DND-41 (cell line): ENCODE measurements around the gene PIN1.
A peak's percentile ranks its signal among the peaks of the same experiment; 100 is the strongest.

ENCODE experiments used
- ATAC-seq: fragments of 200-7000 bp; cut with Tn5 transposase; 3 replicates; pipeline ENCODE4 v1.9.1; 2021; ENCODE audit warnings: low read depth; ENCODE audit not compliant: insufficient read depth
- DNase-seq: peaks from one replicate; pipeline ENCODE4 v3.0.0-alpha.2; 2020
- H2AFZ ChIP-seq: 2 replicates; pipeline ENCODE4 v1.6.0; 2012; ENCODE audit warnings: low read depth, low read length
- H3K27ac ChIP-seq: 2 replicates; pipeline ENCODE4 v1.5.1; 2012; ENCODE audit warnings: low read length, inconsistent platforms
- H3K27me3 ChIP-seq: fragments of 200-600 bp; sonication (generic); 2 replicates; pipeline ENCODE4 v1.6.0; 2012; ENCODE audit warnings: low read length, mild to moderate bottlenecking, inconsistent platforms; ENCODE audit not compliant: insufficient read depth, poor library complexity
- H3K36me3 ChIP-seq: 2 replicates; pipeline ENCODE4 v1.5.1; 2012; ENCODE audit warnings: low read length, inconsistent platforms; ENCODE audit not compliant: insufficient read depth
- H3K4me1 ChIP-seq: 2 replicates; pipeline ENCODE4 v1.5.1; 2012; ENCODE audit warnings: mild to moderate bottlenecking, low read length; ENCODE audit not compliant: insufficient read depth
- H3K4me2 ChIP-seq: 2 replicates; pipeline ENCODE4 v1.6.0; 2012; ENCODE audit warnings: mild to moderate bottlenecking, moderate library complexity, low read length, inconsistent platforms; ENCODE audit not compliant: insufficient read depth
- H3K4me3 ChIP-seq, 2 experiments: fragments of 200-600 bp in 1 of 2; shearing (Covaris generic) in 1 of 2; 2 replicates each; pipeline ENCODE4 v1.5.1; 2012 to 2016; ENCODE audit warnings: inconsistent platforms in 2 of 2, low read length in 2 of 2, mild to moderate bottlenecking in 2 of 2, low read depth in 1 of 2, moderate library complexity in 1 of 2
- H3K79me2 ChIP-seq: 2 replicates; pipeline ENCODE4 v1.6.0; 2012; ENCODE audit warnings: low read length, inconsistent platforms; ENCODE audit not compliant: insufficient read depth
- H3K9ac ChIP-seq: 2 replicates; pipeline ENCODE4 v1.6.0; 2012; ENCODE audit warnings: low read depth, mild to moderate bottlenecking, inconsistent platforms, low read length, moderate library complexity
- H3K9me3 ChIP-seq: 2 replicates; pipeline ENCODE4 v1.5.1; 2012; ENCODE audit warnings: low read length, moderate library complexity, mild to moderate bottlenecking, inconsistent platforms; ENCODE audit not compliant: insufficient read depth, severe bottlenecking
- H4K20me1 ChIP-seq: 2 replicates; pipeline ENCODE4 v1.6.0; 2012; ENCODE audit warnings: low read length; ENCODE audit not compliant: insufficient read depth
- CTCF ChIP-seq: IDR thresholded peaks from 2 replicates; pipeline ENCODE4 v1.5.1; 2012; ENCODE audit warnings: borderline replicate concordance, low read length, moderate library complexity, mild to moderate bottlenecking; ENCODE audit not compliant: poor library complexity, severe bottlenecking; ENCODE audit errors: extremely low read depth
- EZH2 ChIP-seq: IDR thresholded peaks from 3 replicates; pipeline ENCODE4 v1.6.1; 2012; ENCODE audit warnings: borderline replicate concordance, low read depth, mild to moderate bottlenecking, moderate library complexity, low read length, inconsistent platforms; ENCODE audit not compliant: severe bottlenecking

Gene PIN1

GRCh38 chr19:9865732-9866501, 30.8 kb downstream of the PIN1 start:
- Histone ChIP-seq H4K20me1 (no peaks in the 10 kb centered on the region), H3K9ac (no peak overlapping the region), H3K27ac (0 out of 2 replicates have a peak overlapping the region, but pooled peaks have one; percentile 2), H3K79me2 (no peaks in the 10 kb centered on the region), H3K27me3 (no peaks in the 10 kb centered on the region), H3K4me1 (peaks cover 9% of the 10 kb centered on the region), H3K4me2 (no peak overlapping the region), H2AFZ (no peak overlapping the region), H3K36me3 (no peaks in the 10 kb centered on the region), H3K9me3 (no peaks in the 10 kb centered on the region), H3K4me3 (no peak overlapping the region)
- ATAC-seq (peak; percentile 100), DNase-seq (peak; percentile 75)
- TF ChIP-seq EZH2 (no peak), CTCF (no peak)

- H3K4me1 ChIP-seq: peaks cover 9% of the 10 kb centered on the region
- H3K4me2 ChIP-seq: no peak overlapping the region
- no peak overlapping the region for H2AFZ ChIP-seq
- no peaks in the 10 kb centered on the region for H3K36me3 ChIP-seq
- no peaks in the 10 kb centered on the region for H3K79me2 ChIP-seq
- TF ChIP-seq CTCF (no peak), EZH2 (no peak)
- H3K27me3 ChIP-seq: no peaks in the 10 kb centered on the region
- no peaks in the 10 kb centered on the region for H4K20me1 ChIP-seq
- no peak overlapping the region for H3K4me3 ChIP-seq
- ATAC-seq (no peak), DNase-seq (no peak)
- no peaks in the 10 kb centered on the region for H3K9me3 ChIP-seq
- H3K9ac ChIP-seq: no peak overlapping the region
- H3K27ac ChIP-seq: no peak overlapping the region
These were observed 34.0 kb downstream of the PIN1 start for GRCh38 chr19:9868983-9869617.

GRCh38 chr19:9871626-9872338, 36.7 kb downstream of the PIN1 start:
- TF ChIP-seq EZH2 (no peak), CTCF (no peak)
- Histone ChIP-seq H3K79me2 (no peaks in the 10 kb centered on the region), H4K20me1 (no peaks in the 10 kb centered on the region), H3K4me3 (no peak overlapping the region), H2AFZ (no peak overlapping the region), H3K4me2 (no peak overlapping the region), H3K27ac (no peak overlapping the region), H3K36me3 (no peaks in the 10 kb centered on the region), H3K4me1 (no peaks in the 10 kb centered on the region), H3K27me3 (no peaks in the 10 kb centered on the region), H3K9me3 (no peaks in the 10 kb centered on the region), H3K9ac (no peak overlapping the region)
- ATAC-seq (no peak), DNase-seq (no peak)
